NCI-H526 treated with DMSO at 0.1 percent for 48 hours (cell line): ENCODE results near the gene NR1H4.
"Not testable (repeated sequence)": the region's sequence is repeated elsewhere in the genome, so short reads cannot be mapped to it uniquely, and the experiment has no call there.

Experiments used
- DNase-seq: peaks from one replicate; lab custom pipeline; 2025; lab: John Stamatoyannopoulos, UW

The NR1H4 gene

DNA sequence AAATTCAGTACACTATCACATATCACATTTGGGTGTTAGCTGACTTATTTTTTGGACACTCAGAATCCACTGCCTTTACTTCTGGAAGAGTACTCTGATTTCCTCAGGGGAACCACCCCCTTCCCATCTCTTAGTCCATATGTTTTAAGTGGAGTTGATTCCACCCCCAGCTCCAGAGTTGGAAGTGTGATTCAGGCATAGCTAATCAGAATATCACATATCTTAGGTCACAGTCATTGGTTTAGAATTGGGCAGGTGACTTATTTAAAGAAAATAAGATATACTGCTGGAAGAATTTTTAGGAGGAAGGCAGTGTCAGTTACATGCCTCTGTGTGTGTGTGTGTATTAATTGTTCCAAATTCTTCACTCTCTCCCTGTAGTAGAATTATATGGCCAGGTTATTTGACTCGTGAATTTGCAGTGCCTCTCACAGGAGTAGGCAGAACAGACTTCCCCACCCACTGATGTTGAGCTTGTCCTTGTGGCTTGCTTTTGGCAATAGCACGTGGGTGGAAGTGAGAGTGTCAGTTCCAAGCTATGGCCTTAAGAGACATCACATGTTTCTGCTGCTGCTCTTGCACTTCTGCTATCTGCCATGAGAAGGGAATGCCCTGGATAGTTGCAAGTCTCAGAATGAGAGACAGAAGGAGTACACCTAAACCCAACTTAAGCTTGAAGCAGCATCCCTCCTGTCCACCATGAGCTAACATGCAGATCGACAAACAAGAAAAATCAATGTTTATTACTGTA is 93.4 kb downstream of the NR1H4 start:
- DNase-seq = no peak

DNA sequence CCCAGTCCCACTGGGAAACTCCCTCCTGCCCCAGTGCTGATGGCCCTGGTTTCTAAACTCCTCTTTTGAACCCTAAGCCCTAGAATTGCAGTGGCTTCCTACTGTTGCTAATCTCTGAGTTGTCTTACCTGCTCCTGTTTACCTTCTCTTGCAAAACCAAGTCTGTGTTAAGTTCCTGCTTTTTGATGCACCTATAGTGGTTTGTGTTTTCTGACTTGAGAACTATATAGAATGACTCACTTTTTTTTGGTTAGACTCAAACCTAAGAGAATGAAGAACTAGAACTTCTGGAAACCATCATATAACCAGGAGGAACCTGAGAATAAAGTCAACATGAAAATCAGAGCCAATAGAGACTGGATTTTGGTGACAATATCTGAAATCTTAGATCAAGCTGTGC is 94.3 kb downstream of the NR1H4 start:
- no peak for DNase-seq

GRCh38 chr12:100572184-100572583 is 98.5 kb downstream of the NR1H4 start:
- no peak for DNase-seq

GRCh38 chr12:100573292-100574186 is 99.9 kb downstream of the NR1H4 start, which contains the start of gene GAS2L3:
TSS of gene GAS2L3 (plus strand) at chr12:100573684. CDS start at chr12:100594905, 21,221 bp downstream.
- DNase-seq = peak; percentile 82

DNA sequence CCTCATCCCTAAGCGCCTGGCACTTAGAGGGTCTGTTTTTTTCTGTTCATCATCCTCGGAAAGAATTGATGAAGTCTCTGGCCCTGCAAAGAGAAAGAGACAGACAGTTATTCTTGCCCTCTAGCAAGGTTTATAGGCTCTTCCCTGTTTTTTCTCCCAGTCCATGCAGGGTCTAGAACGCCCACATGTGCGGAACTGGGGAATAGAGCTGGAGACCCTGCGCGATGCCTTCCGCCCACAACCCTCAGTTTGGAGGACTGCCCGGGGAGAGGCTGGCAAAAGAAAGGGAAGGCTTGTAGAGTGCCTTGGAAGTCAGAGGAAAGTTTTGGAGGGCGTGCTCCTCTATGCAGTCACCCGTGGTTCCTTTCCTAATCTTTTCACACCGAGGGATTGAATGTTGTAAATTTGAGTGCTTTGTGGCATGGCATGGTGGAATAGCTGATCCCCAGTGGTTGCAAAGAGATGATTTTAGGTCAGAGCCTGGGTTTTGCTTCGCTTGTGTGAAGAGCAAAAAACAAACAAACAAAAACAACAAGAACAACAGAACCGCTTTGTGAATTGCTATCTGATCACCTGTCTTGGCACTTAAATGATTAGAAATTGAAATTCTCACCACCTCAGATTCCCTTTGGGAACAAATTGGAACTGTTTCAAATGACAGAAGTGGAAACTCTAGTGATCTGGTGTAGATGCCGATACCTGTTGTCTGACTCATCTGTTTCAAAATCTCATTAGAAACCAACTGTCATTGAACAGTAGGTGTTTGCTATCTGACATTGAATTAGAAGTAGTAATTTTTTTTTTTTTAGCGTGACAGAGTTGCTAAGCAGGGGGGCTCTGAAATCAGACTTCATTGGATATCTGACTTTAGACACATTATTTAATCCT is 100.8 kb downstream of the NR1H4 start:
- peak; percentile 78 for DNase-seq

DNA sequence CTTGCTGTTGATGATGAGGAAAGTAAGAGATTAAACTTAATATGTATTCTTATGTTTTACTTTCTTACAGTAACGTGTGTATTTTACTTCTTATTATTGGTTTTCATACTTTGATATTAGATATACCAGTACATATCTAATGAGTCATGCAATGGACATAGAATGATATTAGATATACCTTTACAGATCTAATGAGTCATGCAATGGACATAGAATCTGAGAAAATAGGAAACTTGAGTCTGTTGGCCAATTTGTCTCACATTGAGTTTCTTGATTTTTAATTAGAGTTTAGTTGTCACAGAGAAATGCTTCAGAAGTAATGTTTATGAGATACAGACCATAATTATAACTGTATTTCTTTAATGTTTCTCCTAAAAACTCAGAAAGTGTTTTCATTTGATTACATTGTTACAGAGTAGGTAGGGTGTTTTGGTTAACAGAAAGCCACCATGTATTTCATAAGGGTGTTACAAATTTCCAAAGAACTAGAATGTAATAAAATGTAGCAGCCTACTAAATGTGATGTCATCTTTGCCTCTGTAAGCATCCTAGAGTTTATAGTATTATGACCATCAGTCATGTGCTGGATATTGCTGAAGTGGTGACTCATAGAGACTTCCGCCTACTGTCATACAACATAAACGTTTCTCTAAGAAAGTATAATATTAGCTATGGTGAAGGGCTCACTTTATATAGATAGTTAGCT is 102.8 kb downstream of the NR1H4 start:
- no peak for DNase-seq

DNA sequence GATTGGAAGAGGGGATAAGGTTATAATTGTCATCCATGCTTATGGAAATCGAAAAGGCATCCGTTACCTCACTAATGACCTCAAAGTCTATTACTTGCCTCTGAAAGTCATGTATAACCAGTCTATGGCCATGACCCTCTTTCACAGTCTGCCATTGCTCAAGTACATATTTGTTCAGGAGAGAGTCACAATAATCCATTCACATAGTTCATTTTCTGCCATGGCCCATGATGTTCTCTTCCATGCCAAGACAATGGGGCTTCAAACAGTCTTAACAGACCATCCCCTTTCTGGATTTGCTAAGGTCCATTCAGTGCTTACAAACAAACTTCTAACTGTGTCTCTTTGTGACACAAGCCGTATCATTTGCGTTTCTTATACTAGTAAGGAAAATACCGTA is 105.3 kb downstream of the NR1H4 start:
- no peak for DNase-seq

DNA sequence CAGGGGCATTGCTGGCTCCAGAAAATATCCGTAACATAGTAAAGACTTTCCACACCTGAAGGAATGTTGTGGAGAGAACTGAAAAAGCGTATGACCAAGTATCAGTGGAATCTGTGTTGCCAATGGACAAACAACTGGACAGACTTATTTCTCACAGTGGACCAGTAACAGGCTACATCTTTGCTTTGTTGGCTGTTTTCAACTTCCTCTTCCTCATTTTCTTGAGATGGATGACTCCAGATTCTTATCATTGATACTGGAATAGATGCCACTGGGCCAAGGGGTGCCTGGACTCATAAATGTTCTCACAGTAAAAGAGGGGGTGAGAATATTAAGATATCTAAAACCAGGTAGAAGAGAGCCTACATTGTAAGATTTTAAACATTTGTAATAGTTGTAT is 106.2 kb downstream of the NR1H4 start:
- no peak for DNase-seq

- no peak for DNase-seq
Measured at GRCh38 chr12:100584256-100584655, 110.6 kb downstream of the NR1H4 start.

GRCh38 chr12:100591979-100592378 is 118.3 kb downstream of the NR1H4 start:
- peak; percentile 89 for DNase-seq

- peak; percentile 86 for DNase-seq
Measured at GRCh38 chr12:100593490-100593889, 119.8 kb downstream of the NR1H4 start.

GRCh38 chr12:100601626-100602025 is 128.0 kb downstream of the NR1H4 start:
- no peak for DNase-seq

- DNase-seq = not testable (repeated sequence)
Measured at GRCh38 chr12:100602997-100603396, 129.3 kb downstream of the NR1H4 start.

GRCh38 chr12:100608776-100609175 is 135.1 kb downstream of the NR1H4 start:
- DNase-seq = no peak

GRCh38 chr12:100610666-100611430 is 137.2 kb downstream of the NR1H4 start:
- DNase-seq = no peak

DNA sequence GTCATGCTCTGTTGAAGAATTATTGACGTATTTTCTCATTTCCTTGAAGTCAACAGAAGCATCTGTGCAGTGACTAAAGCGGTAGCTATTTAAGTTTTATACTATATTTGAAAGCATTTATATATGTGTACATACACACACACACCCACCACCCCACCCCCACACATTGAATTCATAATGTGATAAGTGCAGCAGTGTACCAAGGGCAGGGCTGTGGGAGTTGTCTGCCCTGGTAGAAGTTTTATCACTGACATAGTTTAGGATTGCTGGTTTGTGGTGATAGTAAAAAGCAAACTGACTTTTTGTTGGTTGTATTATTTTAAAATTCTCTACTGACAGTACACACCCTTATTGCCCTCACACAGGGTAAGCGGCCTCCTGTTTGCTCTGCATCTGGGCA is 138.9 kb downstream of the NR1H4 start:
- no peak for DNase-seq
